Brain pericyte (primary cell): ENCODE measurements around the gene AGPAT2.

ENCODE experiments used
- DNase-seq: peaks from one replicate; pipeline ENCODE4 v3.0.0-alpha.2; 2012; ENCODE audit warnings: low read depth, low spot score

Gene AGPAT2

DNA sequence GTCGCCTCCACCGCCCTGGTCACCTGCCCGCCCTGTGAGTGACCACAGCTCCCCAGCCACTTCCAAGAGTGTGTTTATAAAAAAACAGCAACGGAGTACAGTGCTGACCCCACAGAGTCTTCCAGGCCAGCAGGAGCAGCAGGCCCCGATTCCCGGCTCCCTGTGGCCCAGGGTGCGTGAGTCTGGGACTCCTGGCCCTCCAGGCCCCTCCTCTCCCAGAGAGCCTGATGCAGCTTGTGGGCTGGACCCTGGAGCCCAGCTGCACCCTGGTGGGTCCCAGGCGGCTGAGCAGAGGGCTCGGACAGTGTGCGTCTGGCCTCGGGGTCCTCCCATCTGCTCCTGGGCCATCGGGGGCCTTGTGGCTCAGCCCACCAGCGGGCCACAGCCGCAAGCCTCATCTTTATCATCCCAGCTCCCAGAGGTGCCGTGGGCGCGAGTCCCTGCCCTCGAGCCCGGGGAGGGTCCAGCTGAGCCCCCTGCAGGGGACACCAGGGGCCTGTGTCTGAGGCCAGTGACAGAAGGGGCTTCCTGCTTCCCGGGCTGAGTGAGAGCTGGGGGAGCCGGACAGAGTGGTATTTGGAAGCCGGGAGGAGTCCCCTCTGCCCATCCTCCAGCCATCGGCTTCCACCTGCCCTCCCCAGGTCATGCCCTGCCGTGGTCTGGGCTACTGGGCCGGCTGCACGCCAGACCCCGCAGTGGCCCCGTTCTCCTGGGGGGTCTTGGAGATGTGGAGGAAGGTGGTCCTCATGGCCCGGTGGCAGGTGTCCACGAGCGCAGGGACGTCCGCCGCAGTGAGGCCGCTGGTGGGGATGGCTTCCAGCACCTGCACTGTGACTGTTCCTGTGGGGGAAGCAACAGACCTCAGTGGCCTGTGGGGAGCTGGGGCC is 13.9 kb downstream of the AGPAT2 start:
- DNase-seq: no peak

DNA sequence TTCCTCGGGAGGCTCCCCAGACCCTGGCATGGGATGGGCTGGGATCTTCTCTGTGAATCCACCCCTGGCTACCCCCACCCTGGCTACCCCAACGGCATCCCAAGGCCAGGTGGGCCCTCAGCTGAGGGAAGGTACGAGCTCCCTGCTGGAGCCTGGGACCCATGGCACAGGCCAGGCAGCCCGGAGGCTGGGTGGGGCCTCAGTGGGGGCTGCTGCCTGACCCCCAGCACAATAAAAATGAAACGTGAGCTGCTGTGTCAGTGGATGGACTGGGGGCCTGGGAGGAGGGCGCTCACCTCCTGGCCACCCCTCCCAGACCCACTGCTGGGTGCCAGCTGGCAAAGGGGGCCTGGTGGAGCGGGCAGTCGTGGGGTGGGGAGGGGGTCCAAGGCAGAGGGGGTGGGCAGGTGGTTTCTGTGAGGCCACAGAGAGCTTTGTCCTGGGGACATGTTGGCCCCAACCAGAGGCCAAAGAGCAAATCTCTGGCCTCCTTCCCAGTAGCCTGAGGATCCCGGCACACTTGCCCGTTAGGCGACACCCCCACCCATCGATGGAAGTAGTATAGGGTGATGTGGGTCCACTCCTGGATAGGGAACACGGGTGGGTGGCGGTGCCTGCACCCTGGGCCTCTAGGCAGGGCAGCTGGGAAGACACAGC is 14.7 kb downstream of the AGPAT2 start:
- no peak for DNase-seq

- no peak for DNase-seq
These were observed 15.4 kb downstream of the AGPAT2 start for GRCh38 chr9:136671646-136672430.

DNA sequence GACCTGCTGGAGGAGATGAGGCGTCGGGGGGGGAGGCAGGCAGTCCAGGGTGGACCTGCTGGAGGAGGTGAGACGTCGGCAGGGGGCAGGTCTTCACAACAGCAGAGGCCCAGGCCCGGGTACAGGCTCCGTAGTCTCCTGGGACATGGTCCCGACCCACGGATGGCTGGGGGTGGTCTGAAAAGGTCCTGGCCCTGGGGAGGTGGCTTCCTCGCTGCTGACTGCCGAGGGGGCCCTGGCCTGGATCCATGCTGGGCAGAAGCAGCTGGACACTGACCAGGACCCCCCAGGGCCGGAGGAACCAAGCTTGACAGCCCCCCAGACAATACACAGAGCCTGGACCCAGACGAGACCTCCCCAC is 16.0 kb downstream of the AGPAT2 start:
- DNase-seq: no peak

DNA sequence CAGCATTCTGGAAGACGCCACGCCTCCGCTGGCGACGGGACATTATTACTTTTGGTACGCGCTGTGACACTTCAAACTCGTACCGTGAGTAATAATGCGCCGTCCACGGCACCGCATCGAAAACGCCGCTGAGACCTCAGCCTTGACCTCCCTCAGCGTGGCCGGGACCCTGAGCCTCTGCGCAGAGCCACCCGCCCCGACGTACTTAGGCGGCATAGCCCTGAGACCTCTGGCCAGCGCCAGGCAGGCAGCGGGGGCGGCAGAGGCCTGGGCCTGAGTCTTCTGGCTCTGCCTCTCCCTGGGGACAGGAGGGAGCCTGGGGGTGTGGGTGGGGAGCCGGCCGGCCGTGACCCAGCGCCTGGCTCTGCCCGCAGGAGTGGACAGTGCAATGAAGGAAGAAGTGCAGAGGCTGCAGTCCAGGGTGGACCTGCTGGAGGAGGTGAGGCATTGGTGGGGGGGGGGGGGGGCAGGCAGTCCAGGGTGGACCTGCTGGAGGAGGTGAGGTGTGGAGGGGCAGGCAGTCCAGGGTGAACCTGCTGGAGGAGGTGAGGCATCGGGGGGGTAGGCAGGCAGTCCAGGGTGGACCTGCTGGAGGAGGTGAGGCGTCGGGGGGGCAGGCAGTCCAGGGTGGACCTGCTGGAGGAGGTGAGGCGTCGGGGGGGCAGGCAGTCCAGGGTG is 16.5 kb downstream of the AGPAT2 start:
- DNase-seq: no peak

- no peak for DNase-seq
These were observed 17.3 kb downstream of the AGPAT2 start for GRCh38 chr9:136669791-136670464.

GRCh38 chr9:136668983-136669790 is 18.1 kb downstream of the AGPAT2 start:
- no peak for DNase-seq

DNA sequence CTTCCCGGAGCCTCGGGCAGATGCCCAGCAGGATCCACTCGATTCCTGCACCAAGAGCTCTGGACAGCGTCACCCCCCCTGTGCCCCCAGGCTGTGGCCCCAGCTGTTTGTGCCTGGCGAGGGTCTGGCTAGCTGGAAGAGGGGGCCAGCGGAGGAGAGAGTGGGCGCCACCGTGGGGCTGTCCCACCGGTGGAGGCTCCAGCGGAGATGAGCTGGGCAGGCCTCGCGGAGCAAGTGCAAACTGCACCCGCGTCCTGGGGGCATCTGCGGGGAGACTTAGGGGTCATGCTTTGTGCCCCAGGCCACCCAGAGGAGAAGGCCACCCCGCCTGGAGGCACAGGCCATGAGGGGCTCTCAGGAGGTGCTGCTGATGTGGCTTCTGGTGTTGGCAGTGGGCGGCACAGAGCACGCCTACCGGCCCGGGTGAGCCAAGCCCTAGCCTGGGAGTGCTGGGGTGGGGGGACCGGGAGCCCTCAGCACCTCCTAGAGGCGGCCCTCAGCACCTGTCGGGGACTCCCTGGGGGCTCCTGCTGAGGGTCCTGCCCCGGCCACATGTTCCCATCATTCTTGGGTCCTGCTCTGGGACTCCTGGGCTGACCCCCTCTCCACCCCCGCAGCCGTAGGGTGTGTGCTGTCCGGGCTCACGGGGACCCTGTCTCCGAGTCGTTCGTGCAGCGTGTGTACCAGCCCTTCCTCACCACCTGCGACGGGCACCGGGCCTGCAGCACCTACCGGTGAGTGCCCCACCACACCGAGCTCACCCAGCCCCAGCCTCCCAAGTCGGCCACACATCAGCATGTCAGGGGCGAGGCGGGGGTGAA is 19.1 kb downstream of the AGPAT2 start:
- DNase-seq: no peak

DNA sequence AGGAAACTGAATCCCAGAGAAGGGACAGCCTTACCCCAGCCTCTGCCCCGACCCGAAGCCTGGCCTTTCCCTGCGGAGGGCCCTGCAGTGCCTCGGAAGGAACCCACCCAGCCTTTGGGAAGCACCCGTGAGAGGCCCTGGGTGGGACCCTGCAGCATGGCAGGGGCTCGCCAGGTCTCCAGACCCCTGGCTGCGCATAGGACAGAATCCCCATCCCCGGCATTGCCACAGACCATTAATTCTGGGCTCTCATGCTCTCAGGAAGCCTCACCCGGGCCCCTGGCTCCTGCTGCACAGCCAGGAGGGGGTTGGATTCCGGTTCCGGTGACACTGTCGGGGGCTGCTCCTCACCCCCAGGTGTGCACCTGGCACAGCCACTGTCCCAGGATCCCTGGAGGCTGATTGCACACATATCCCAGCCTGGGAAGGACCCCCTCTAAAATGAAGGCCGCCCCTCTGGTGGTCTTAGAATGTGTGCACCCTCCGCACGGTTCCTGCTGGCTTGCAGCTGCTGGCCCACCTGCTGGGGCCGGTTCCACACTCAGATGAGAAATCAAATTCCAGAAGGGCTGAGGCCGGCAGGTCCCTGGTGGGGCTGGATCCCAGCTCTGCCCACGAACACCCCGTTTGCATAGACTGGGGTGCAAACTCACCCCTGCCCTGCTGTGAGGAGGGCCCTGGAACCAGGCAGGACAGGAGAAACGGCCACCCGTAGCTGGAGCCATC is 19.9 kb downstream of the AGPAT2 start:
- DNase-seq: no peak

- no peak for DNase-seq
These were observed 20.7 kb downstream of the AGPAT2 start for GRCh38 chr9:136666372-136667213.

GRCh38 chr9:136665704-136666371 is 21.4 kb downstream of the AGPAT2 start:
- no peak for DNase-seq

- no peak for DNase-seq
These were observed 22.1 kb downstream of the AGPAT2 start for GRCh38 chr9:136665111-136665703.

DNA sequence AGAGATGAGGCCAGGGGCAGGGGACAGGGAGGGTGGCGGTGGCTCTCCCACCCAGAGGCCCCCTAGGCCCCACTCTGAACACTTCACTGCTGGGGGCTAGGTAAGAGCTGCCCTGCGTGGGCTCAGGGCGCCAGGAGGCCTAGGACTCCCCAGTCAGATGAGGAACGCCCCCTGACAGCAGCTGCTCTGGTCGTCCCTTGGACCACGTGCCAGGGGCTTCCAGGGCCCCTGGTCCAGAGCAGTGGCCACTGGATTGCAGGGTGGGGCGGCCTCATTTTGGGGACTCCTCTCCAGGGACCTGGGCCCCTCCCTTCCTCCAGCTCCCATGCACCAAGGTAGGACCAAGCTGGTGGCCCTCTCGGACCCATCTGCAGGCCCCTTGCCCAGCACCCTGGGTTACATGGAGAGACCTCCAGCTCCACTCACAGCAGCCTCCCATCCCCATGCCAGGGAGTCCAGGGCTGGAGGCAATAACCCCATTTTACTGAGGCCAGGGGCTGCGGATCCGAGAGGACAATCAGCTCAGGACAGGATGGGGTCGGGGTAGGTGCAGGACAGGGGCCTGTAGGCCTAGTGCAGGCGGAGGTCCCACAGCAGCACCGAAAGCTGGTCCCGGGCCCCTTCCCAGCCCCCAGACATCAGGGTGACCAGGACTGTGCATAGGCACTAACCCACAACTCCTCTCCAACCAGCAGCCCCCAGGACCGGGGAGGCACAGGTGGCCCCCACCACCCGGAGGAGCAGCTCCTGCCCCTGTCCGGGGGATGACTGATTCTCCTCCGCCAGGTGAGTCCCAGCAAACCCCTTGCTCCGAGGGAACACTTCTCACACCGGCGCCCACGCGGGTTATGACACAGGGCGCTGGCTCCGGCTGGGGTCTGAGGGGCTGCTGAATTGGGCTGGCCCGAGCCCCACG is 23.0 kb downstream of the AGPAT2 start:
- DNase-seq: no peak

GRCh38 chr9:136662656-136663581 is 24.3 kb downstream of the AGPAT2 start, which contains the start of gene EGFL7:
TSS of gene EGFL7 (plus strand) at chr9:136662916. CDS start at chr9:136668283, 5,367 bp downstream.
- no peak for DNase-seq

DNA sequence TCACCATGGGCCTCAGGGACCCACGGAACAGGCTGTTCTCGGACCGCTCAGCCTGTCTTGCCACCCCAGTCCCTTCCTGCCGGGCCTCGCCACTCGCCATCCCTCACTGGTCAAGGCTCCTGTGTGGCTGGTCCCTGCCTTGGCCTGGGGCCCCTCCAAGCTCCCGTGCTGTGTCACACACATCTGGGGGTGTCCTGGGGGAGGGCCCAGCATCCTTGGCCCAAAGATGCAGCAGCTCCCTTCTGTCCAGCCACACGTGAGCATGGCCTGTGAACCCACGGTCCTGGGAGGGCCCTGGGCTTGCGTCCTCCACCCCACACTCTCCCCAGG is 25.0 kb downstream of the AGPAT2 start:
- no peak for DNase-seq
